NT2/D1 (cell line): ENCODE measurements around the gene FREY1.

Experiments
- SUZ12 ChIP-seq: IDR thresholded peaks from 2 replicates; pipeline ENCODE4 v1.6.1; 2011; ENCODE audit not compliant: insufficient read length, insufficient read depth; ENCODE audit errors: extremely low read depth
- YY1 ChIP-seq: IDR thresholded peaks from 2 replicates; pipeline ENCODE4 v1.6.1; 2011; ENCODE audit not compliant: insufficient read length, insufficient read depth
- ZNF274 ChIP-seq: IDR thresholded peaks from 2 replicates; pipeline ENCODE4 v1.6.1; 2011; ENCODE audit warnings: mild to moderate bottlenecking, low read depth, low read length

GRCh38 chr11:45904309-45904915 lies 2.7 kb downstream of the FREY1 start:
- no peak for TF ChIP-seq YY1
- TF ChIP-seq ZNF274 = no peak
- no peak for TF ChIP-seq SUZ12
